Neural progenitor cell (in vitro differentiated cells): Measurements from ENCODE around the gene ATF6B. TPM values are rescaled to one million over a fixed set of nuclear protein-coding genes. Genes with fewer than 3 reads are reported as not detected.

Experiments used
- DNase-seq: peaks from one replicate; pipeline ENCODE4 v3.0.0-alpha.2; 2016; ENCODE audit warnings: low spot score
- H2AFZ ChIP-seq: fragments of 200-600 bp; sonication (generic); replicated peaks from 2 replicates; pipeline ENCODE4 v1.6.1; 2016; ENCODE audit warnings: antibody characterized with exemption
- H3F3A ChIP-seq: fragments of 200-600 bp; sonication (generic); 2 replicates; pipeline ENCODE4 v1.6.1; 2016; ENCODE audit warnings: antibody characterized with exemption, low read depth
- H3K27ac ChIP-seq: fragments of 200-600 bp; sonication (generic); 2 replicates; pipeline ENCODE4 v1.5.1; 2016; ENCODE audit warnings: mild to moderate bottlenecking
- H3K27me3 ChIP-seq: fragments of 200-600 bp; sonication (generic); 2 replicates; pipeline ENCODE4 v1.6.1; 2016; ENCODE audit warnings: mild to moderate bottlenecking, moderate library complexity
- H3K36me3 ChIP-seq: fragments of 200-600 bp; sonication (generic); 2 replicates; pipeline ENCODE4 v1.5.1; 2016
- H3K4me1 ChIP-seq: fragments of 200-600 bp; sonication (generic); 2 replicates; pipeline ENCODE4 v1.6.1; 2016; ENCODE audit warnings: mixed run types
- H3K4me2 ChIP-seq: fragments of 200-600 bp; sonication (generic); 2 replicates; pipeline ENCODE4 v1.6.1; 2016
- H3K4me3 ChIP-seq: fragments of 200-600 bp; sonication (generic); 2 replicates; pipeline ENCODE4 v1.5.1; 2016
- H3K79me2 ChIP-seq: fragments of 200-600 bp; sonication (generic); 2 replicates; pipeline ENCODE4 v1.6.1; 2016; ENCODE audit warnings: low read depth
- H3K9ac ChIP-seq: fragments of 200-600 bp; sonication (generic); 2 replicates; pipeline ENCODE4 v1.6.1; 2016
- H3K9me3 ChIP-seq: fragments of 200-600 bp; sonication (generic); 2 replicates; pipeline ENCODE4 v1.5.1; 2016; ENCODE audit warnings: low read depth
- H4K20me1 ChIP-seq: fragments of 200-600 bp; sonication (generic); 2 replicates; pipeline ENCODE4 v1.6.1; 2016; ENCODE audit warnings: low read depth
- H3K27ac Mint-ChIP-seq: 3 replicates; pipeline ENCODE4 v1.8.0; 2021; ENCODE audit warnings: mixed read lengths
- H3K27me3 Mint-ChIP-seq: 2 replicates; pipeline ENCODE4 v1.8.0; 2022; ENCODE audit warnings: low read depth, mild to moderate bottlenecking, inconsistent platforms, moderate library complexity, mixed read lengths; ENCODE audit not compliant: insufficient read depth
- H3K36me3 Mint-ChIP-seq: 3 replicates; pipeline ENCODE4 v1.8.0; 2021; ENCODE audit warnings: mixed read lengths
- H3K4me1 Mint-ChIP-seq: 3 replicates; pipeline ENCODE4 v1.8.0; 2021; ENCODE audit warnings: mixed read lengths
- H3K4me3 Mint-ChIP-seq: 3 replicates; pipeline ENCODE4 v1.8.0; 2021; ENCODE audit warnings: mild to moderate bottlenecking, moderate library complexity, mixed read lengths
- H3K9me3 Mint-ChIP-seq: 3 replicates; pipeline ENCODE4 v1.8.0; 2020; ENCODE audit warnings: mixed read lengths
- CTCF ChIP-seq: fragments of 200-600 bp; sonication (generic); IDR thresholded peaks from 2 replicates; pipeline ENCODE4 v1.5.1; 2017; ENCODE audit warnings: antibody characterized with exemption, mild to moderate bottlenecking
- EZH2 ChIP-seq: fragments of 200-600 bp; sonication (generic); IDR thresholded peaks from 2 replicates; pipeline ENCODE4 v1.6.1; 2017; ENCODE audit warnings: antibody characterized with exemption, mild to moderate bottlenecking, moderate library complexity
- EZH2phosphoT487 ChIP-seq: fragments of 200-600 bp; sonication (generic); IDR thresholded peaks from 2 replicates; pipeline ENCODE4 v1.6.1; 2017; ENCODE audit warnings: antibody characterized with exemption
- total RNA-seq: library from RNA; depleted of rRNA; stranded (reverse); fragments of >200 nt; gene quantifications from 2 replicates; pipeline ENCODE4 v1.2.3, GENCODE V29; 2015; ENCODE audit warnings: low replicate concordance

ATF6B gene
- total RNA-seq, 1 donor from 2014 or later: 19.4 TPM

- no peaks in the 10 kb centered on the region for H4K20me1 ChIP-seq
- no peak overlapping the region for H3K27ac ChIP-seq
- Mint-ChIP-seq H3K27ac (no peak overlapping the region), H3K27me3 (peaks cover 4% of the 10 kb centered on the region), H3K9me3 (no peaks in the 10 kb centered on the region), H3K36me3 (peaks cover 6% of the 10 kb centered on the region), H3K4me3 (no peak overlapping the region), H3K4me1 (peaks cover 24% of the 10 kb centered on the region)
- no peaks in the 10 kb centered on the region for H3K9me3 ChIP-seq
- H3K27me3 ChIP-seq: peaks cover 11% of the 10 kb centered on the region
- H3K4me2 ChIP-seq: no peak overlapping the region
- no peaks in the 10 kb centered on the region for H3K36me3 ChIP-seq
- DNase-seq: no peak
- H3K79me2 ChIP-seq: no peaks in the 10 kb centered on the region
- no peak for TF ChIP-seq EZH2phosphoT487
- TF ChIP-seq EZH2: no peak
- no peak for TF ChIP-seq CTCF
- no peak overlapping the region for H3K4me3 ChIP-seq
- H2AFZ ChIP-seq: no peak overlapping the region
- H3K4me1 ChIP-seq: peaks cover 15% of the 10 kb centered on the region
- H3F3A ChIP-seq: no peaks in the 10 kb centered on the region
- no peak overlapping the region for H3K9ac ChIP-seq
These were observed 17.4 kb downstream of the ATF6B start for GRCh38 chr6:32110632-32111031.

GRCh38 chr6:32109765-32110160 is 18.3 kb downstream of the ATF6B start:
- no peak for DNase-seq
- Histone ChIP-seq H3F3A (no peaks in the 10 kb centered on the region), H3K36me3 (no peaks in the 10 kb centered on the region), H3K27ac (no peak overlapping the region), H3K27me3 (peaks cover 11% of the 10 kb centered on the region), H3K9me3 (no peaks in the 10 kb centered on the region), H2AFZ (no peak overlapping the region), H3K4me1 (peaks cover 15% of the 10 kb centered on the region), H3K9ac (no peak overlapping the region), H3K79me2 (no peaks in the 10 kb centered on the region), H4K20me1 (no peaks in the 10 kb centered on the region), H3K4me3 (no peak overlapping the region), H3K4me2 (no peak overlapping the region)
- no peak overlapping the region for H3K27ac Mint-ChIP-seq
- peaks cover 5% of the 10 kb centered on the region for H3K36me3 Mint-ChIP-seq
- TF ChIP-seq EZH2 (no peak), EZH2phosphoT487 (no peak), CTCF (no peak)
- H3K9me3 Mint-ChIP-seq: no peaks in the 10 kb centered on the region
- H3K4me1 Mint-ChIP-seq: peaks cover 23% of the 10 kb centered on the region
- no peak overlapping the region for H3K4me3 Mint-ChIP-seq
- H3K27me3 Mint-ChIP-seq: peaks cover 4% of the 10 kb centered on the region

- H3K4me1 Mint-ChIP-seq: peaks cover 22% of the 10 kb centered on the region
- TF ChIP-seq EZH2phosphoT487 (no peak), EZH2 (no peak), CTCF (no peak)
- H3K79me2 ChIP-seq: no peaks in the 10 kb centered on the region
- H2AFZ ChIP-seq: no peak within 1 kb of the TSS
- peaks cover 15% of the 10 kb centered on the region for H3K4me1 ChIP-seq
- no peaks in the 10 kb centered on the region for H3K36me3 ChIP-seq
- peak within 1 kb of the TSS; percentile 11 for H3K4me3 Mint-ChIP-seq
- H3K27me3 ChIP-seq: peaks cover 16% of the 10 kb centered on the region
- no peaks in the 10 kb centered on the region for H3K9me3 ChIP-seq
- no peak within 1 kb of the TSS for H3K27ac ChIP-seq
- H3K36me3 Mint-ChIP-seq: peaks cover 3% of the 10 kb centered on the region
- no peaks in the 10 kb centered on the region for H3F3A ChIP-seq
- H3K9ac ChIP-seq: no peak within 1 kb of the TSS
- no peaks in the 10 kb centered on the region for H4K20me1 ChIP-seq
- H3K27me3 Mint-ChIP-seq: peaks cover 4% of the 10 kb centered on the region
- no peaks in the 10 kb centered on the region for H3K9me3 Mint-ChIP-seq
- H3K27ac Mint-ChIP-seq: peak within 1 kb of the TSS; percentile 29
- no peak for DNase-seq
- H3K4me3 ChIP-seq: no peak within 1 kb of the TSS
- peak within 1 kb of the TSS; percentile 34 for H3K4me2 ChIP-seq
These were observed 18.8 kb downstream of the ATF6B start, which contains the start of gene TNXB for GRCh38 chr6:32109114-32109764. Gene TNXB (minus strand): TSS chr6:32109338. CDS start chr6:32098198, 11,140 bp downstream.
